HG02763 (cell line): ENCODE measurements around the gene PRDM16.

Source experiments
- ATAC-seq: cut with Tn5 transposase; IDR thresholded peaks from one replicate; pipeline ENCODE4 v1.9.1; 2021; ENCODE audit warnings: mild to moderate bottlenecking, moderate library complexity; ENCODE audit not compliant: unreplicated experiment

Gene PRDM16

DNA sequence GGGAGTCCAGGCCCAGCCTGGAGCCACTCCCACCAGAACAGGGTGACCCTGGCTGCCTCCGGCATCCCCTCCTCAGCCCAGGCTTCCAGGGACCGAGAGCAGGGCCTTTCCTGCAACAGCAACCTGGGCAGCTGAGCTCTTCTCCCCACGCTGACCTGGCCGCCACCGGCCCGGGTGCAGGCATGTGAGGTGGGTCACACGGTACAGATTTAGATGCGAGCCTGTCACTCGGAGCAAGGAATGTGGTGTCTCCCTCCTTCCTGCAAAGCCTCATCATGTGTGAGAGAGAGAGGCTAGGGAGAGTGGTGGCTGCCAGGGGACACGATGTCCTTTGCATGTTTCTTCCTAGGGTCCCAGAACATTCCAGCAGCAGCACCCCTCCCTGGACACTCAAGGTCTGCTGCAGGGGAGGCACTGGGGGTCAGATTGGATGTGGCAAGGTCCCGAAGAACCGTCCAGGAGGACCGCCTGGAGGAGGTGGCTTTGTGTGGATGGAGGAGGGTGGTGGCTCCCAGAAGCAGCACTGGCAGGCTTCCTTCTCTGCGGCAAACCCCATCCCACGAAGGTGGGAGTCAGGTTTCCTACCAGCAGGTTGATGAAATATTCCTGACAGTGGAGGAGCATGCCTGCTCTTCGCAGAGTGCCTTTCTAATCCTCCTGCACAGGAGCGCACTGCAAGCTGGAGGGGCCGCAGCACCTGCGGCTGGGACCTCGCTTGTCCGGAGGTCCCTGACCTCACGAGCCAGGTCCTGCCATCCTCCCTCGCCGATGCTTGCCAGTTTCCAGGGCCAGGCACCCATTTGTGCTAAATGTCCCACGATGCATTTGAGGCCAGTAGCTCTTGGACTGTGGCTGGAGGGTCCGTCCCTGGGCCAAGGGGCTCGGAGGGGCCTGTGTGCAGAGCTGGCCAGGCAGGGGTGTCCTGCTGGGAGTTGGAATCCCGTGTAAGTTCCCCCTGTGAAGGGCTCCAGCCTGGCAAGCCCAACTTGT is 68.4 kb downstream of the PRDM16 start:
- no peak for ATAC-seq

DNA sequence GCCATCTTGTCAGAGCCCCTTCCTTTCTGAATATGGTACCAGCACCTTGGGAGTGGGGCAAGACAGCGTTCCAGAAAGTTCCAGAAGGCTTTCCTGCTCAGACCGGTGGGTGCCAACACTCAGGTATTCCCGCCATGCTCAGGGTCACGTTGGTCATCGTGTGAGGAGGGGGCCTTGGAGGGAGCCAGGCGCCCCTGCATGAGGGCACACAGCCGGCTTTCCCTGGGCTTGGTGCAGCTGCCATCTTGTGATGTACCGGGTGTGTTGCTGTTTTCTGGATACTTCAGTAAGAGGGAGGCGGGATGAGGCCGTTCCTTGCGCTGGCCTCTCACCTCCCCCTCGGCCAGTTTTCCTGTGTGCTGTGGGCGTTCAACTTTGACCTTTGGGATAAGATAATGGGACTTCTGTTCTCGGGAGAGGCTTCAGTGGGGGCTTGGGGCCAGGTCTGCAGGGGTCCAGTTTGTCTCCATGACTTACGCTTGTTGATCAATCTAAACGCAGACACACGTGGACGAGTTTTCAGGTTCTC is 69.7 kb downstream of the PRDM16 start:
- ATAC-seq: no peak

DNA sequence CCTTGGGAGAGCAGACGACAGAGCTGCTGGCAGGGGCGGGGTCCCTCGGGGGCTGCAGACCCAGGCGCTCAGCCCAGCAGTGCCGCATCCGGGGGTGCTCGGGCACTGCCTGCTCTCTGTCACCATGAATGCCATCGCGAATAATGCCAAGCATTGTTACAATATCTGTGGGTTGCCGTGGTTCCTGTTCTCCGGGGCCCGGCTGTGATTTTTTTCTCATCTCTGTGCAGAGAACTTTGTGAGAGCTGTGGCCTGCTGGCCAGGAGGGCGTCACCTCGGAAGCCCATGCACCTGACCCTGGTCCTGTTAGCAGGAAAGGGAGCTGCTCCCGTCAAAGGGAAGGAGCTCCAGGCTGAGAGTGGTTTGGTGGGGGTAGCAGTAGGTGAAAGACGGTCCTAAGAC is 70.4 kb downstream of the PRDM16 start:
- no peak for ATAC-seq

DNA sequence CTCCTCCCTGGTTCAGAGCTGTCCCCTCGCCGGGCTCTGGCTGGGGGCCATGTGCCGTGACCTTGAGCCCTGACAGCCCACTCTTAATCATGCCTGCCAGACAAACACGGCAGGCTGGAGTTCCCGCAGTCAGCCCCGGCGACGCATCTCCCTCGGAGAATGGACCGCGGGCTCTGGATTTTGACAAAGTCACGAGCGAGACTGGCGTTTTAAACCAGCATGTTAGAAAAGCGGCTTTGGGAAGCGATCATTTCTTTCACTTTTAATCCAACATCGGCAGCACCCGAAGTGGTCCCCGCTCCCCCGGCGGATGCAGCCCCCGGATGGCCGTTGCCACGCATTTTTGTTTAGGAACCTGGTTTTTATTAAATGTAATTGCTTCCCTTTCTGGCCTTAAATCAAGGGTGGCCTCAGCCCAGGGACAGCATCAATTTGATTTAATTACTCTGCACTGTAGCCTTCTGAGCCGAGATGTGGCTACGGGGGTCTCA is 70.9 kb downstream of the PRDM16 start:
- ATAC-seq: no peak

DNA sequence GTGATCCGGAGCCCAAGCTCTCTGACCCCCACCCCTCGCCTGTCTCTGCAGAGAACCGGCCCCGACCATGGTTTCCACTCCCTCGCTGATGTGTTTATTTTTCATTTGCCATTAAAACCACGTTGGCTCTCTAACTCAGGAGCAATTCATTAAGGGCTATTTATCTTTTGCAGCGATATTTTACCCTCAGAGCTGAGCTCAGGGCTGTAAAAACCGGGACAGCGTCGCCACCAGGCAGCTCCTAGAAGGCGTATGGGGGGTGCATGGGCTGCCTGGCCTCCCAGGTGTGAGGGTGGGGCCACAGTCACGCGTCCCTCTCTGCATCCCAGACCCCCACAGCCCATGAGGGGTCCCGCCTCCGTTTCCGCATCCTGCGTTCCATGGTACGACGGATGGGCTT is 71.4 kb downstream of the PRDM16 start:
- ATAC-seq: no peak

DNA sequence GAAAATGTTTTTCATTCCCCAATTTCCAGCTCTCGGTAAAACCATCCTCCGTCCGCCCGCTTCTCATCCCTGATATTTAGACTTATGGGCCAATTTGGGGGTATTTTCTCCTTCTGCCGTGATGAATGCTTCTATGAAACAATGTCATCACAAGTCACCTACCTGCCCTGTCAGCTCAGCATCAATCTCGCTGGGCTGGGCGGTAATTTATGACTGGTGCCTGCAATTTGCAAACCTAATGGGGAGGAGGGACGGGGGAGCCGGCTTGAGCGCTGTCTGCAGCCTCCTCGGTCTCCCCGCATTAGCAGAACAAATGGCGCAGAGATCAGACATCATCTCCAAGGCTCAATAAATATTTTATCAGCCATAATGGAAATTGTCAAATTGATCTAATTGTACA is 72.1 kb downstream of the PRDM16 start:
- ATAC-seq: no peak

DNA sequence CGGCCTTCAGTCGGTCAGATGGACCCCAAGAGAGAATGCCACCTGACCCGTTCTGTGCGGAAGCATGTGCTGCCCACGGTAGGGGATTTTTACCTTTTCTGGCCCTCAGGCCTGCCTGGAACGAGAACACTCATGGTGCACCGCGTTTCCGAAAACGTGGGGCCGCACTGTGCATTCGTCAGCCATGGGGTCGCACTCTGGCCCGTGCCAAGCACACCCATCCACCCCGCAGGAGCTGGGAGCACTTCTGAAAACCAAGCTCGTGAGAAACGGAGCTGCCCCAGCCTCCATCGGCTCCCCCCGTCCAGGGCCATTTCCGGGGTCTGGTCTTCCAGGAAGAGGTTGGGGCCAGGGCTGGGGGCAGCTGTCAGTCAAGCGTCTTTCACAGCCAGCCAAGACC is 72.8 kb downstream of the PRDM16 start:
- no peak for ATAC-seq

DNA sequence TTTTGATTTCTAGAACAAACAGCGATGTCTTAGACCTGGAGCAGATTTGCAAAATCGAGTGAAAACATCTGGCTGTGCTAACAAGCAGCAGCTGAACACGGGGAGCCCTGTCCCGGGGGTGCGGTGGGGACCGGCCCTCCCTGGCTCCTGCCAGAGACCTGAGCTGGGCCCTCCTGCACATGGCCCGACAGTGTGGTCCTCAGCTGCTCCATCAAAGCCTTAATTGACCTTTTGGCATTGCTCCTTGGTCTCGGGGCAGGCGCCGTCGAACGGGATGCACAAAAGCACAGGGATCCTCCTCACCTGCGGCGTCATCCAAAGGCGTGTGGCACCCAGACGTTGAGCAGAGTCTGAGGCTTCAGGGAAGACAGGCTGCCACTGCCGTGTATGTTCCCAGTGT is 73.2 kb downstream of the PRDM16 start:
- ATAC-seq: no peak

DNA sequence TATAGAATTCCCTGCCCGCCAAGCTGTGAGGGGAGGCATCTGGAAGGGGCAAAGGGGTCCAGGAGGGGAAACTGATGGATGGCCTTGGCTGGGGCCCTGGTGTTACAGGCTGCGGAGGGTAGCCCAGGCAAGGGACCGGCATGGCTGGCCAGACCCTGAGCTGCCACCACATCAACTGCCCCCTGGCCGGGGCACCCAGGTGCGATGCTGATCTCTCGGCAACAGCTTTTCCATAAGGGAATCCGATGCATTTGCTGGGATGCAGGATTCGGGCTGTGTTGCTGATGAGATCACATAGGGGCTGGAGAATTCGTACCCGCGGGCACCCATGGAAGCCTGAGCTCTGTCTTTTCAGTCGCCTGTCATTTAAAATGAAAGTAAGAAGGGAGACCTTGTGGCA is 73.7 kb downstream of the PRDM16 start:
- no peak for ATAC-seq

DNA sequence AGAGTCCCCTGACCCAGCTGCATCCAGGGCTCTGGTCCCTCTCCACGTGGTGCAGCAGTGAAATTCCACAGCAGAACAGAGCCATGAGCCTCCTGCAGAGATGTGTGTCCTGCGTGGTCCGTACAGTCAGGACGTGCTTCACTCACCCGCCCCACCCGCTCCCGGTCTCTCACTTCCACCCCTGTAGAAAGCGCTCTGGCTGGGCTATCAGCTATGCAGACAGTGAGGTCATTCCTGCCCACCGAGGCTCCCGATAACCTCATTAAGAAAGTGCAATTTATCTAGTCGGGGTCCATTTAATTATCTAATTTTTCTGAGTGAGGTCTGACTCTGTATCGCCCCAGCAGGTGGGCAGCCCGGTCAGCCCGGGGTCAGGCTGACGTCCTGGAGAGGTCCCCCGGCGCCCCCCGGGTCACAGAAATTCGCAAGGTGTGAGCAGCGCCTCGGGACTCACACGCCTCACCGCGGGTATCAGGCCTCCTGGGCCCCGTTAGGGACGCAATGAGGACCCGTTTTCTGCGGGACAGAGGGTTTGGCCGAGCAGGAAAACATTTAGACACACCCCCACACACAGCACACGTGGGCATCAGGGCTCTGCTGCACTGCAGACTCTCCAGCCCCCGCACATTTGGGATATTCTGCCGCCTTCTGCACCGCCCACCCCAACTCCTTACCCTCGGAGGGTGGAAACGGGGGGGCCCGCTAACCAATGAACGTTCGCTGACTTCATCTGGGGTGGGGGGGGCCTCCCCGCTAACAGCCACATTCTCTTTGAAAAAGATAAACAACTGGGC is 76.7 kb downstream of the PRDM16 start:
- no peak for ATAC-seq

DNA sequence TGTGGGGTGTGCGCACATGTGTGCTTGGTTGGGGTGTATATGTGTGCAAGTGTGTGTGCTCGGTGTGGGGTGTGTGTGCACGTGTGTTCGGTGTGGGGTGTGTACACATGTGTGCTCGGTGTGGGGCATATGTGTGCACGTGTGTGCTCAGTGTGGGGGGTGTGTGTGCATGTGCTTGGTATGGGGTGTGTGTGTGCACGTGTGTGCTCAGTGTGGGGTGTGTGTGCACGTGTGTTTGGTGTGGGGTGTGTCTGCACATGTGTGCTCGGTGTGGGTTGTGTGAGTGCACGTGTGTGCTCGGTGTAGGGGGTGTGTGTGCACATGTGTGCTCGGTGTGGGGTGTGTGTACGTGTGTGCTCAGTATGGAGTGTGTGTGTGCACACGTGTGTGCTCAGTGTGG is 77.5 kb downstream of the PRDM16 start:
- ATAC-seq: no peak

DNA sequence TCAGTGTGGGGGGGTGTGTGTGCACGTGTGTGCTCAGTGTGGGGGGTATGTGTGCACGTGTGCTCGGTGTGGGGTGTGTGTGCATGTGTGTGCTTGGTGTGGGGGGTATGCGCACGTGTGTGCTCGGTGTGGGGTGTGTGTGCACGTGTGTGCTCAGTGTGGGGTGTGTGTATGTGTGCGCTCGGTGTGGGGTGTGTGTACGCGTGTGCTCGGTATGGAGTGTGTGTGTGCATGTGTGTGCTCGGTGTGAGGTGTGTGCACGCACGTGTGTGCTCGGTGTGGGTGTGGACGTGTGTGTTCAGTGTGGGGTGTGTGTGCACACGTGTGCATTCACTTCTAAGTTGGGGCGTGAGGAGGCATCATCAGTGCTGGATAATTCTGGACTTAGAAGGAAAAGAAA is 77.9 kb downstream of the PRDM16 start:
- ATAC-seq: no peak

DNA sequence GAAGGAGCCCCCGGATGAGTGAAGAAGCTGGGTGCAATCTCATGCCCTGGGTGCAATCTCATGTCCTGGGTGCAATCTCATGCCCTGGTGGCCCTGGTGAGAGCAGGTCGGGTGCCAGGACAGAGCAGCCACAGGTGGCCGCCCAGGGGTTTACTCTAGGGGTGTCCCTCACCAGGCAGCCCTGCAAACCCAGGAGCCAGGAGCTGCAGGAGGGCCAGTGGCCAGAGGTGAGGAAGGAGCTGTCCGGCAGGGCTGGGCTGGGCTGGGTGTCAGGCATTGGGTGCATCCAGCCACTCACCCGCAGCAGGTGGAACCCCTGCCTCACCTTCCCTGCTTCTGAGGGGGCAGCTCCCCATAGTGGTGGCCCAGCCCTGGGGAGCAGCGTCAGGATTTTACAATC is 79.2 kb downstream of the PRDM16 start:
- no peak for ATAC-seq

DNA sequence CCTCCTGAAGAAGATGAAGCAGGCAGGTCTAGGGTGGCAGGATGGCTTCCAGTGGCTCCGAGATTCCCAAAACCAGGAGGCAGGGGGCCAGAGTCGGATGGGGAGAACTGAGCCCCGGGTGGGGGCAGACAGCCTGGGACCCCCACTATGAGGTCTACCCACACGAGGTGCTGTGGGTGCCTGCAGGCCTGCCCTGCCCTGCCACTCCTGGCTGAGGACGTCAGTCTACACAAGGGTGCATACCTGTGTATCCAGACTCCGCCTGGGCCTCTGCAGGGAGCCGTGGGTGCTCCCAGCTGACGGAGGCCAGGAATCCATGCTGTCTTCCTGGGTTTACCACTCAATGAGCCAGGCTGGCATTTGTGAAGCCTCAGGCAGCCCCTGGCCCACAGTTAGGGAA is 80.3 kb downstream of the PRDM16 start:
- ATAC-seq: no peak

DNA sequence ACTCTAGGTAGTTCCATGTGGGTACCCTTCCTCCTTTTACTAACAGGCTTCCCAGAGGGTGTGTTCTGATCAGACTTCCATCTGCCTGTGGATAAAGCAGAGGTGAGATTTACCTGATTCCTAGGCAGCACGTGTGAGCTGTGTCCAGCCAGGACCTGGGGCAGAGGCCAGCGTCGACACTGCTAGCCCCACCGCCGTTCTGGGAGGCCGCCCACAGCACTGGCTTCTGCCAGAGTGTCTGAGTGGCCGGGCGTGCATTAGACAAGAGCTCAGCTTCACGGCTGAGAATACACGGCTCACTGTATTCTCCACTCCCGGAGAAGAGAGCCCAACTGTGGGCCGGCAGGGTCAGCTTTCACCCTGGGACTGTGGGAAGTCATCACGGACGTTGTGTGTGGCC is 82.5 kb downstream of the PRDM16 start:
- no peak for ATAC-seq

DNA sequence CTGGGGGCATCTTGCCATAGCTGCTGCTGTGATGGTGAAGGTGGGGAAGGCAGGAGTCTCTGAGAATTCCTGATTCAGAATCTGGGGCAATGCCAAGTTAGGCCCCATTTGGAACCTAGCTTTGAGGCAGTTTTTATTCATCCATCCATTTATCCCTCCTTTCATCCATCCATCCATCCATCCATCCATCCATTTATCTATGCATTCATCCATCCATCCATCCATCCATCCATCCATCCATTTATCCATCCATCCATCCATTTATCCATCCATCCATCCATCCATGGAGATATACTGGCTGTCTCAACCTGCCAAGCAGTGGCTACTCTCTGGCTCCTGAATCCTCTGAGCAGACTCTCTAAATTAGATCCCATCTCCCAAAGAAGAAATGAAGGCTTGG is 83.1 kb downstream of the PRDM16 start:
- ATAC-seq: no peak

DNA sequence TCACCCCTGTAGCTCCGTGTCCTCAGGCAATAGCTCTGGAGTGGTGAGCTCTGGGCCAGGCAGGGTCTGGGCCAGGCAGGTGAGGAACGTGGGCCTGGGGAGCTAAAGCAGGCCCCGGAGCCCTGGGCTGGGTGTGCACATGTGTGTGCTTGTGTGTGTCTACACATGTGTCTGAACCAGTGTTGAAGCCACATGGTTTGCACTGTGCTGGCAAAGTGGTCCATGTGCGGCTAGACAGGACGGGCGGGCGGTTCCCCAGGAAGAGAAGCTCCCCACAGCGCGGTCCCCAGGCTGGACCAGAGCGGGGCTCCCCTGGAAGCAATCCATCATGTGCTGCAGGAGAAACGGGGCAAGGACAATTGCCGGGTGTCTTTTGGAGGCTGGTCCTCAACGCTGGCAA is 84.2 kb downstream of the PRDM16 start:
- ATAC-seq: no peak

DNA sequence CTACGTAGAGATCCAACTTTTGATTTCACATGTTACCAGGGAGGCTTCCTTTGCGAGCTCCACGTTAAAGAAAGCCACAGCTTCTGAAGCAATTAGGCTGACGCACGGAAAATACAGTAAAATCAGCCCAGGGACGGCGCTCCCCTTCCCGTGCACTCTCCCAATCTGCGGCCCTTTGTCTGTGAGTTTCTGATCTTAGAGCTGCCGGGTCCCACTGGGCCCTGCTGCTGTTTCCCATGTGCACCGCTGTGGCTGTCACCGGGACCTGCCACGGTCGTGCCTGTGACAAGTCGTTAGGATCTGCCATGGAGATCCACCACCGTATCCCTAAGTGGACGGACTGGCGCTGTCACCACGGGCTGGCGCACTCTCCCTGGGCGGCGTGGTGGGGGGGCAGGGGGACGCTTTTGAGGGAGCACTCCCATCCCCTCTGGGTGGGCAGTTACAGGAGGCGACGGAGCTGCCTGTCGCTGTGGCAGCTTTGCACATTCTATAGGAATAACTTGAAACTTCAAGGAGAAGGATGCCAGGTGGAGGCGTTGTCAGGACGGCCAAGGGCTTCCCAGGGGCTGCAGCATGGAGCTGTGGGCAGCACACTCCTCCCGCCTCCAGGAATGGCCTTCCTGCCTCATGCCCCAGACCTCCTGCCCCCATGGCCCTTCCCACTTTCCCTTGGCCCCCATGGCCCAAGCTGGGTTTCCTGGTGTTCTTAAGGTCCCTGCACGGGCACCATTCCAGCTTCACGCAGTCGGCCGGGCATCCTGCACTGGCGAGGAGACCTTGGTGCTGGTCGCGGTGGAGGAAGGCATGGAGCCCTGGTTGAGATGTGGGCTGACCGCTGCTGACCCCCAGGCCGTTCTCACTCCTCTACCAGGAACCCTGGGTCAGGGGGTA is 85.1 kb downstream of the PRDM16 start:
- ATAC-seq: no peak

DNA sequence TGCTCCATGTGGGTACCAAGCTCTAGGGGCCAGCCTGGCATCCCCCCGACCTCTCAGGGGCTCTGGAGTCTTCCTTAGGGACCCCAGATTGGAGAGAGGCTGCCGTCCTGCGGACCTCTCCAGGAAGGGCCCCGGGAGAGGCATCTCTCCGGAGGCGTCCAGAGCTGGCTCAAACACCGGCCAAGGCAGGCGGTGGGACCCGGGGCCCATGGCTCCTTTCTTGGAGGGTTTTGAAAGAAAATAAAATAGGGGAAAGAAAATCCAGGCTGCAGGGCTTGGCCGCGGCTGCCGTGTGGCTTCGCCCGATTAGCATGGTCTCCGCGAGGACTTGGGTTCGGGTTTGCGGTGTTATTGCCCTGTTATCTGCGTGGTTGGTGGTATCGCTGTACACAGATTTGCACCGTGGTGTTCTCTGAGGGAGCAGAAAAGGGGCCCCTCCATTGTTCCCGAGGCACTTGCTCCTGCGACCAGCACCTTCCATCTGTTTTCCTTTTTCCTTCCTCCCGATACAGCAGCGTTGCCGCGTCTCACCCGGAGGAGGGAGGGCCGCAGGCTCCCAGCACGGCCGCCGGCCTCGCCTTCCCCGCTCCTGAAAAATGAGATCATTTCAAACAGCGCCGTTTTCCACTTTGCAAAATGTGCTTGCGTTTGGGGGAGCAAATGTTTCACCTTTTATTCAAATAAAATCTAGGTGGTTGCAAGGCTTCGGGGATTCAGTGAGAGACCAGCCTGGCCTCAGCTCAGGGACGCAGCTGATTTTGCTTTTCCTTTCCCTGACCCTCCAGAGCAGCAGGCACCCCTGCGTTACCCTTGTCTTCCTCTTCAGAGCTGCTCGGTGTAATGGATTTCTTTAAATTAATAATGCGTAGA is 86.3 kb downstream of the PRDM16 start:
- ATAC-seq: no peak

DNA sequence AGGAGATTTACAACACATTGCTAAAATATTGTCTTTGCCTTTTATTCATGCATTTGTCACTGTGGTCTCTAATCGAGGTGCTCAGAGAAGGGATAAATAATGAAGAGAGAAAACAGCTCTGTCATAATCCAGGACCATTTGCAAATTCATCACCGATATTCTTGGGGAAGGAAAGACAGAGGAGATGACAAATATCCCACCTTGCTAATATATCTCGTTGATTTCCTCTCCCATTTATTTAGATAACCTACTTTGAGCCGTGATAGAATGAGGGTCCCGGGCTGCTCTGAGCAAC is 86.9 kb downstream of the PRDM16 start:
- no peak for ATAC-seq
